ENCODE data around the gene CFAP46. TPM values are rescaled to one million over a fixed set of nuclear protein-coding genes. Genes with fewer than 3 reads are reported as not detected.

CFAP46 gene
- total and polyA plus RNA-seq, 2 experiments from 2014 or later = 0.20 to 0.22 TPM

GRCh38 chr10:132808383-132809231 lies 133.8 kb downstream of the CFAP46 start:
- in situ Hi-C loops (cut with MboI) = no loop called here
- WGBS, 2 experiments (ENCODE audit: low coverage in 1 of 2, low lambda C conversion rate in 2 of 2, missing lambda C conversion rate in 2 of 2) = 32 to 51% methylated on average over 24 to 42 of the region's 42 CpGs
- Histone ChIP-seq H3K27ac (no peak overlapping the region), H3K79me2 (ENCODE audit: insufficient read depth) (no peaks in the 10 kb centered on the region), H3K4me3 (no peak overlapping the region), H3K9me2 (ENCODE audit: insufficient read depth) (no peaks in the 10 kb centered on the region), H4K20me1 (ENCODE audit: insufficient read depth) (no peaks in the 10 kb centered on the region), H3K4me1 (ENCODE audit: insufficient read depth) (no peaks in the 10 kb centered on the region), H2AFZ (no peak overlapping the region), H3K4me2 (ENCODE audit: unreplicated experiment) (no peak overlapping the region), H3K36me3 (ENCODE audit: low read depth) (no peaks in the 10 kb centered on the region), H3K27me3 (replicated peaks; ENCODE audit: insufficient read depth) (peaks cover 3% of the 10 kb centered on the region), H3K9ac (no peak overlapping the region), H3F3A (ENCODE audit: insufficient read depth) (no peaks in the 10 kb centered on the region), H3K9me3 (ENCODE audit: low read depth) (no peaks in the 10 kb centered on the region)
- DNase-seq = no peak
- TF ChIP-seq EZH2 (IDR thresholded peaks at IDR 0.05; ENCODE audit: insufficient read depth, poor library complexity, severe bottlenecking) (no peak), EZH2phosphoT487 (IDR thresholded peaks at IDR 0.05; ENCODE audit: insufficient read depth, low read depth) (no peak)

- in situ Hi-C loops (cut with MboI) = no loop called here
- no peaks in the 10 kb centered on the region for H3K4me1 ChIP-seq (ENCODE audit: insufficient read depth)
- TF ChIP-seq EZH2 (IDR thresholded peaks at IDR 0.05; ENCODE audit: insufficient read depth, poor library complexity, severe bottlenecking) (no peak), EZH2phosphoT487 (IDR thresholded peaks at IDR 0.05; ENCODE audit: insufficient read depth, low read depth) (no peak)
- H3K4me2 ChIP-seq (ENCODE audit: unreplicated experiment) = no peak overlapping the region
- no peak overlapping the region for H3K4me3 ChIP-seq
- H3K9me3 ChIP-seq (ENCODE audit: low read depth) = no peaks in the 10 kb centered on the region
- H2AFZ ChIP-seq = no peak overlapping the region
- H3K79me2 ChIP-seq (ENCODE audit: insufficient read depth) = no peaks in the 10 kb centered on the region
- H3K27ac ChIP-seq = no peak overlapping the region
- H3F3A ChIP-seq (ENCODE audit: insufficient read depth) = no peaks in the 10 kb centered on the region
- H3K9me2 ChIP-seq (ENCODE audit: insufficient read depth) = no peaks in the 10 kb centered on the region
- H3K36me3 ChIP-seq (ENCODE audit: low read depth) = no peaks in the 10 kb centered on the region
- no peak for DNase-seq
- WGBS, 2 experiments (ENCODE audit: low coverage in 1 of 2, low lambda C conversion rate in 2 of 2, missing lambda C conversion rate in 2 of 2) = 76 to 77% methylated on average over 24 to 25 of the region's 27 CpGs
- no peaks in the 10 kb centered on the region for H4K20me1 ChIP-seq (ENCODE audit: insufficient read depth)
- H3K9ac ChIP-seq = no peak overlapping the region
- H3K27me3 ChIP-seq (replicated peaks; ENCODE audit: insufficient read depth) = peaks cover 3% of the 10 kb centered on the region
Measured at GRCh38 chr10:132807621-132808049, 134.7 kb downstream of the CFAP46 start.

- Histone ChIP-seq H3K9me3 (ENCODE audit: low read depth) (no peaks in the 10 kb centered on the region), H3K27ac (no peak overlapping the region), H4K20me1 (ENCODE audit: insufficient read depth) (no peaks in the 10 kb centered on the region), H3K27me3 (replicated peaks; ENCODE audit: insufficient read depth) (peaks cover 3% of the 10 kb centered on the region), H2AFZ (no peak overlapping the region), H3K4me2 (ENCODE audit: unreplicated experiment) (no peak overlapping the region), H3K9ac (no peak overlapping the region), H3K4me1 (ENCODE audit: insufficient read depth) (no peaks in the 10 kb centered on the region), H3K36me3 (ENCODE audit: low read depth) (no peaks in the 10 kb centered on the region), H3K4me3 (no peak overlapping the region), H3K9me2 (ENCODE audit: insufficient read depth) (no peaks in the 10 kb centered on the region), H3K79me2 (ENCODE audit: insufficient read depth) (no peaks in the 10 kb centered on the region), H3F3A (ENCODE audit: insufficient read depth) (no peaks in the 10 kb centered on the region)
- in situ Hi-C loops (cut with MboI) = no loop called here
- 65 to 68% methylated on average over 25 of the region's 25 CpGs for WGBS, 2 experiments (ENCODE audit: low coverage in 1 of 2, low lambda C conversion rate in 2 of 2, missing lambda C conversion rate in 2 of 2)
- no peak for TF ChIP-seq EZH2 (IDR thresholded peaks at IDR 0.05; ENCODE audit: insufficient read depth, poor library complexity, severe bottlenecking)
- no peak for TF ChIP-seq EZH2phosphoT487 (IDR thresholded peaks at IDR 0.05; ENCODE audit: insufficient read depth, low read depth)
- no peak for DNase-seq
Measured at GRCh38 chr10:132806561-132807003, 135.8 kb downstream of the CFAP46 start.

GRCh38 chr10:132806110-132806509 lies 136.3 kb downstream of the CFAP46 start:
- Histone ChIP-seq H3F3A (ENCODE audit: insufficient read depth) (no peaks in the 10 kb centered on the region), H3K27me3 (replicated peaks; ENCODE audit: insufficient read depth) (peaks cover 3% of the 10 kb centered on the region), H3K27ac (no peak overlapping the region), H3K36me3 (ENCODE audit: low read depth) (no peaks in the 10 kb centered on the region), H3K4me2 (ENCODE audit: unreplicated experiment) (no peak overlapping the region), H3K9me2 (ENCODE audit: insufficient read depth) (no peaks in the 10 kb centered on the region), H3K4me1 (ENCODE audit: insufficient read depth) (no peaks in the 10 kb centered on the region), H3K4me3 (no peak overlapping the region), H3K9me3 (ENCODE audit: low read depth) (no peaks in the 10 kb centered on the region), H2AFZ (no peak overlapping the region), H4K20me1 (ENCODE audit: insufficient read depth) (no peaks in the 10 kb centered on the region), H3K79me2 (ENCODE audit: insufficient read depth) (no peaks in the 10 kb centered on the region), H3K9ac (no peak overlapping the region)
- DNase-seq = no peak
- 17 to 18% methylated on average over 7 of the region's 7 CpGs for WGBS, 2 experiments (ENCODE audit: low coverage in 1 of 2, low lambda C conversion rate in 2 of 2, missing lambda C conversion rate in 2 of 2)
- TF ChIP-seq EZH2 (IDR thresholded peaks at IDR 0.05; ENCODE audit: insufficient read depth, poor library complexity, severe bottlenecking) = no peak
- TF ChIP-seq EZH2phosphoT487 (IDR thresholded peaks at IDR 0.05; ENCODE audit: insufficient read depth, low read depth) = no peak
- in situ Hi-C loops (cut with MboI) = no loop called here

All from GM23248 (cell line).